Breast epithelium (tissue), 3 donors: Measurements from ENCODE around the gene KLF6.

ENCODE experiments used
- POLR2A ChIP-seq: fragments of 450-650 bp; IDR thresholded peaks from one replicate; pipeline ENCODE4 v1.6.1; 2016; ENCODE audit warnings: antibody characterized with exemption, mild to moderate bottlenecking, moderate library complexity
- POLR2AphosphoS5 ChIP-seq, 3 donors: sonication (generic); formaldehyde crosslinking; IDR thresholded peaks; one replicate each; pipeline ENCODE4 v1.6.1; 2017; ENCODE audit warnings: antibody characterized with exemption in 3 of 3
- TF ChIP-seq, protein P1 (sequence below), 3 donors: fragments of 450-650 bp; IDR thresholded peaks; one replicate each; pipeline ENCODE4 v1.5.1; 2016 to 2017; ENCODE audit warnings: antibody characterized with exemption in 3 of 3, mild to moderate bottlenecking in 3 of 3, moderate library complexity in 3 of 3

GRCh38 chr10:3785851-3786271 is 852 bp upstream of the KLF6 start:
- no peak for TF ChIP-seq POLR2A
- TF ChIP-seq, protein P1, sequence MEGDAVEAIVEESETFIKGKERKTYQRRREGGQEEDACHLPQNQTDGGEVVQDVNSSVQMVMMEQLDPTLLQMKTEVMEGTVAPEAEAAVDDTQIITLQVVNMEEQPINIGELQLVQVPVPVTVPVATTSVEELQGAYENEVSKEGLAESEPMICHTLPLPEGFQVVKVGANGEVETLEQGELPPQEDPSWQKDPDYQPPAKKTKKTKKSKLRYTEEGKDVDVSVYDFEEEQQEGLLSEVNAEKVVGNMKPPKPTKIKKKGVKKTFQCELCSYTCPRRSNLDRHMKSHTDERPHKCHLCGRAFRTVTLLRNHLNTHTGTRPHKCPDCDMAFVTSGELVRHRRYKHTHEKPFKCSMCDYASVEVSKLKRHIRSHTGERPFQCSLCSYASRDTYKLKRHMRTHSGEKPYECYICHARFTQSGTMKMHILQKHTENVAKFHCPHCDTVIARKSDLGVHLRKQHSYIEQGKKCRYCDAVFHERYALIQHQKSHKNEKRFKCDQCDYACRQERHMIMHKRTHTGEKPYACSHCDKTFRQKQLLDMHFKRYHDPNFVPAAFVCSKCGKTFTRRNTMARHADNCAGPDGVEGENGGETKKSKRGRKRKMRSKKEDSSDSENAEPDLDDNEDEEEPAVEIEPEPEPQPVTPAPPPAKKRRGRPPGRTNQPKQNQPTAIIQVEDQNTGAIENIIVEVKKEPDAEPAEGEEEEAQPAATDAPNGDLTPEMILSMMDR (IDR thresholded peaks at IDR 0.05): no peak
- peak; percentile 6 to 78 (median 32) for TF ChIP-seq POLR2AphosphoS5 (IDR thresholded peaks at IDR 0.05)
